T-helper 1 cell treated with Interleukin-12 subunit alpha and Interleukin-12 subunit beta and Interleukin-4 antibody, amounts not matched to agents 30 μg/mL and 1 μg/mL, for 36 hours (primary cell): ENCODE data around the gene SLC22A3.

ENCODE experiments used
- H3K27ac Mint-ChIP-seq: one replicate; pipeline ENCODE4 v1.8.0; 2021; ENCODE audit warnings: mild to moderate bottlenecking, mixed read lengths
- H3K27me3 Mint-ChIP-seq: one replicate; pipeline ENCODE4 v1.8.0; 2021; ENCODE audit warnings: low read depth, mixed read lengths
- H3K36me3 Mint-ChIP-seq: one replicate; pipeline ENCODE4 v1.8.0; 2021; ENCODE audit warnings: low read depth, mixed read lengths
- H3K4me1 Mint-ChIP-seq: one replicate; pipeline ENCODE4 v1.8.0; 2021; ENCODE audit warnings: low read depth, mixed read lengths
- H3K4me3 Mint-ChIP-seq: one replicate; pipeline ENCODE4 v1.8.0; 2021; ENCODE audit warnings: mild to moderate bottlenecking, moderate library complexity, mixed read lengths
- H3K9me3 Mint-ChIP-seq: one replicate; pipeline ENCODE4 v1.8.0; 2021; ENCODE audit warnings: mixed read lengths

The SLC22A3 gene

DNA sequence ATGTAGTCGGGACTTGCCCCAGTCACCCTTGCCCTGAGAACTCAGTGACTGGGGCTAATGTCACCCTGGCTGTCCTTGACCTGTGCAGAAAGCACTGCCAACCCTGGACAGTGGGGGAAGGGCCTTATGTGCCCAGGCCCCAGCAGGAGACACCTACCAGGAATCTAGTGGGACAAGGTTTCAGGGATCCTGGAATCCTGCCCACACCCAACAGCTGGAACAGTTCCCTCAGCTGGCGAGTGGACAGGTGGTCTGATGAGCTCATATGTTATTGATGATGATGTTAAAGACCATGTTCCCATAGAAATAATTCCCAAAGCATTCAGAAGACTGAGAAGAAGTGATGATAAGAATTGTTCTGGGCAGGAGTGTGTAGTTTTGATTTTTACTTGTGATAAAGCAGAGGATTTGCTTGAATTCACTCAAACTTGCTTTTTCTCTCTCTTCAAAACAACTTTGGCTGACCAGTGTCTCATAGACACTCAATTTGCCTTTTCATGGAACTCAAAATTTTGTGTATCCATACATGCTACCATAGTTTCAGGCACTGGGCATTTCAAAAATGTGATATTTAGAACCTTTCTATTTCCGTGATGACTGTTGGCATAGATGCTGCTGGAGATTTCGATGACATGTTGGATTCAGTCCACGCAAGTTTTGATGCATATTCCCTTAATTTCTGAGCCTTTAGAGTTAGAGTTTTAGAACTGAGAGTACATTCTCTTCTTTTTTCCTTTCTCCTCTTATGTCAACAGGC lies 79.3 kb downstream of the SLC22A3 start:
- H3K36me3 Mint-ChIP-seq: no peaks in the 10 kb centered on the region
- H3K9me3 Mint-ChIP-seq: peaks cover under 1% of the 10 kb centered on the region
- no peak overlapping the region for H3K4me3 Mint-ChIP-seq
- peaks cover 6% of the 10 kb centered on the region for H3K4me1 Mint-ChIP-seq
- peaks cover 42% of the 10 kb centered on the region for H3K27me3 Mint-ChIP-seq
- no peak overlapping the region for H3K27ac Mint-ChIP-seq

DNA sequence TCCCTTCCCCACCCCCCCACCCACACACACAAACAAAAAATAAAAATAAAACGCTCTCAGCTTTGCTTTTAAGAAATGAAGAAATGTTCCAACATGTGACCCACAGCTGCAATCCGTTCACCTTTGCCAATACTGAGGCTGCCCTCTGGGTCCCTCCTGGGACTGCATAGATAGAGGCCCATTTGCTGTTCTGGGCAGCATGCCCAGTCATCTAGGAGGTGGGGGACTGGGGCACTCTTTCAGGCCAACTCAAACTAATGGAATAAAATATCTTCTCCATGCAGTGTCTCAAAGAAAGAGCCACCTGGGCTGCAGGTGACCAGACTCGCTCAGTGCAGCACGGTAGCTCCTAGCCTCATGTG lies 79.9 kb downstream of the SLC22A3 start:
- no peak overlapping the region for H3K4me3 Mint-ChIP-seq
- H3K9me3 Mint-ChIP-seq: no peaks in the 10 kb centered on the region
- H3K36me3 Mint-ChIP-seq: no peaks in the 10 kb centered on the region
- H3K27ac Mint-ChIP-seq: no peak overlapping the region
- H3K27me3 Mint-ChIP-seq: peaks cover 47% of the 10 kb centered on the region
- H3K4me1 Mint-ChIP-seq: peaks cover 6% of the 10 kb centered on the region

- H3K27me3 Mint-ChIP-seq: peaks cover 54% of the 10 kb centered on the region
- H3K4me1 Mint-ChIP-seq: peaks cover 6% of the 10 kb centered on the region
Measured at GRCh38 chr6:160428818-160429619, 80.8 kb downstream of the SLC22A3 start.

GRCh38 chr6:160429620-160429895 lies 81.4 kb downstream of the SLC22A3 start:
- H3K27ac Mint-ChIP-seq: no peak overlapping the region
- no peak overlapping the region for H3K4me3 Mint-ChIP-seq
- no peaks in the 10 kb centered on the region for H3K9me3 Mint-ChIP-seq
- peaks cover 53% of the 10 kb centered on the region for H3K27me3 Mint-ChIP-seq
- peaks cover 6% of the 10 kb centered on the region for H3K4me1 Mint-ChIP-seq
- H3K36me3 Mint-ChIP-seq: no peaks in the 10 kb centered on the region

More at GRCh38 chr6:160428818-160429619, 80.8 kb downstream of the SLC22A3 start:
- Mint-ChIP-seq H3K27ac (no peak overlapping the region), H3K4me3 (no peak overlapping the region), H3K36me3 (no peaks in the 10 kb centered on the region), H3K9me3 (no peaks in the 10 kb centered on the region)

- H3K4me3 Mint-ChIP-seq: no peak overlapping the region
- peaks cover 55% of the 10 kb centered on the region for H3K27me3 Mint-ChIP-seq
- no peaks in the 10 kb centered on the region for H3K9me3 Mint-ChIP-seq
- peaks cover 6% of the 10 kb centered on the region for H3K4me1 Mint-ChIP-seq
- H3K36me3 Mint-ChIP-seq: no peaks in the 10 kb centered on the region
- H3K27ac Mint-ChIP-seq: no peak overlapping the region
Measured at GRCh38 chr6:160430203-160430602, 82.0 kb downstream of the SLC22A3 start.

GRCh38 chr6:160430751-160431150 lies 82.6 kb downstream of the SLC22A3 start:
- Mint-ChIP-seq H3K9me3 (no peaks in the 10 kb centered on the region), H3K4me1 (peaks cover 8% of the 10 kb centered on the region), H3K27ac (no peak overlapping the region), H3K27me3 (peaks cover 58% of the 10 kb centered on the region), H3K36me3 (no peaks in the 10 kb centered on the region), H3K4me3 (no peak overlapping the region)

DNA sequence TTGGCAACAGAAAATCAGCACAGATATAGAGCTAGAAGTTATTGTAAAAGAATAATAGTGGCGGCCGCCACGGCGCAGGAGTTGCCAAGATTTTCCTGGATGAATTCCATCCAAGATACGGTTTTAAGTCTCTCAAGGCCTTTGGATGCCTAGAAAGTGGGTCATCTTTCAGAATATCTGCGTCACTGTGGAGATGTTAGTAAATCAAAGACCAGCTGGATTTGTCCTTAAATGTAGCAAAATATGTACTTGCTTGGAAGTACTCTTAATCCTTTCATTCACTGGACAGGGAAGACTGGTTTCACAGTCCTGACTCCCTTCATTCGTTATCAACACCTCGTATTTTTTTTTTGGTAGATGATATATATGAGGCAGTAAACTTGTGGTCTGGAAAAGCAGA lies 83.0 kb downstream of the SLC22A3 start:
- Mint-ChIP-seq H3K4me1 (peaks cover 9% of the 10 kb centered on the region), H3K27ac (no peak overlapping the region), H3K36me3 (no peaks in the 10 kb centered on the region), H3K4me3 (no peak overlapping the region), H3K9me3 (no peaks in the 10 kb centered on the region), H3K27me3 (peaks cover 61% of the 10 kb centered on the region)

DNA sequence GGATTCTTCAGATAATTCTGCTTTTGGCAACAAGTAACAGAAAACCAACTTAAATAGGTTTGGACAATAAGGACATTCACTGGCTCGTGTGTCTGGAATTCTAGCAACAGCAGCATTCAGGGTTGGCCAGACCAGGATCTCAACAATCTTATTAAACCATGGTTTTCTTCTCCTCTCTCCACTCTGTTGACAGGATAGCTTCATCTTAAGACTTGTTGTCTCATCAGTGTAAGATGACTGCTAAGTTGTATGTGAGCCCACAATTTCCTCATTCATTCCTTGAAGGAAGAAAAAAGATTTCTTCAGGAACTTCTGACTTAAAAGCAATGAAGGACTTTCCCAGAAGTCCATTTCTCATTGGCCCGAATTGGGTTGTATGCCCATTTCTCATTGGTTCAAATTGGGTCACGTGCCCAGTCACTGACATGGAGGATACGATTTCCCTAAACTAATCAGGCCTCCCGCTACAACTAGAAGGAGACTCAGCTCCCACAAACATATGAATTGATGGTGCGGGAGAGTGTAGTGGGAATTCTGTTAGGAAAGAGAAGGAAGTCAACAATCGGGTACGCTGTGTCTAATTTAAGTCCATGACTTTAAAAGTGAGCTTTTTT lies 83.7 kb downstream of the SLC22A3 start:
- Mint-ChIP-seq H3K9me3 (no peaks in the 10 kb centered on the region), H3K36me3 (no peaks in the 10 kb centered on the region), H3K27me3 (peaks cover 58% of the 10 kb centered on the region), H3K4me3 (no peak overlapping the region), H3K4me1 (peaks cover 5% of the 10 kb centered on the region), H3K27ac (no peak overlapping the region)

- Mint-ChIP-seq H3K4me3 (no peak overlapping the region), H3K27me3 (peaks cover 59% of the 10 kb centered on the region), H3K4me1 (peaks cover 5% of the 10 kb centered on the region), H3K36me3 (no peaks in the 10 kb centered on the region), H3K27ac (no peak overlapping the region), H3K9me3 (no peaks in the 10 kb centered on the region)
Measured at GRCh38 chr6:160435935-160436334, 87.8 kb downstream of the SLC22A3 start.

DNA sequence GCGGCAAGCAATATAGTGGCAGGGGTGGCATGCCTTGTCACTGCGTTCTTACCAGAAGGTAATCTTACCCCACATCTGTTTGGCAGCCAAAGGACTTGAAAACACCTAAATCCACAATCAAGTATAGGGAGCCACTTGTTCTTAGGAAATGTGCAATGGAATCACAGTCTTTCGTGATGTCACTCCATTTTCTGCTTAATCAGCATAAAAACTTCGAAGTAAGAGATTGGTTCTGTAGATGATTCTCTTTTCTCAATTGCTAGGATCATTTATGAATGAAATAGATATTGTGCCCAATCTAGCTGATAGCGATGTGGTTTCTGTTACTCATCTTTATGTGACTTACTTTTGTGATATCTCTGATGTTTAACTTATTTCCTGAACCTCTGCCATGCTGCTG lies 89.0 kb downstream of the SLC22A3 start:
- Mint-ChIP-seq H3K9me3 (no peaks in the 10 kb centered on the region), H3K4me1 (peaks cover 5% of the 10 kb centered on the region), H3K27ac (no peak overlapping the region), H3K36me3 (no peaks in the 10 kb centered on the region), H3K27me3 (peaks cover 64% of the 10 kb centered on the region), H3K4me3 (no peak overlapping the region)

- Mint-ChIP-seq H3K4me3 (no peak overlapping the region), H3K27ac (no peak overlapping the region), H3K4me1 (peaks cover 5% of the 10 kb centered on the region), H3K27me3 (peaks cover 63% of the 10 kb centered on the region), H3K36me3 (no peaks in the 10 kb centered on the region), H3K9me3 (no peaks in the 10 kb centered on the region)
Measured at GRCh38 chr6:160437775-160438174, 89.6 kb downstream of the SLC22A3 start.

- H3K36me3 Mint-ChIP-seq: no peaks in the 10 kb centered on the region
- no peak overlapping the region for H3K27ac Mint-ChIP-seq
- peaks cover 5% of the 10 kb centered on the region for H3K4me1 Mint-ChIP-seq
- no peaks in the 10 kb centered on the region for H3K9me3 Mint-ChIP-seq
- peaks cover 63% of the 10 kb centered on the region for H3K27me3 Mint-ChIP-seq
- no peak overlapping the region for H3K4me3 Mint-ChIP-seq
Measured at GRCh38 chr6:160438481-160438880, 90.3 kb downstream of the SLC22A3 start.

DNA sequence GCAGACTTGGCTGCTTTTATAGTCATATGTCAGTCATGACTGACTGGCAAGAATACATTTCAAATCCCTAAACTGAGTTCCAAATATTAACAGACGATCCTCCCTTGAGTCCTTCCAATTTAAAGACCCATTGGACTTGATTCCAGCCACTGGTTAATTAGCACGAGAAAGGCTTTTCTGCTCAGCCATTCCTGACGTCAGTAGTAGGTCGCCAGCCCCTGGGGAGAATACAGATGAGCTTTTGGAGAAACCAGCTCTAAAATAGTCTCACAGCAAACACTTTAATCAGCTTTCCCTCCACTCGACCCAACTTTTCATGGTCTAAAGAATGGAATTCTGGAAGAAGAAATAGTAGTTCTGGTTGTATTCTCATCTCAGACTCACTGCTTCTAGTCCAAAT lies 91.6 kb downstream of the SLC22A3 start:
- no peak overlapping the region for H3K27ac Mint-ChIP-seq
- no peaks in the 10 kb centered on the region for H3K9me3 Mint-ChIP-seq
- H3K27me3 Mint-ChIP-seq: peaks cover 60% of the 10 kb centered on the region
- no peaks in the 10 kb centered on the region for H3K36me3 Mint-ChIP-seq
- no peak overlapping the region for H3K4me3 Mint-ChIP-seq
- H3K4me1 Mint-ChIP-seq: peaks cover 5% of the 10 kb centered on the region

DNA sequence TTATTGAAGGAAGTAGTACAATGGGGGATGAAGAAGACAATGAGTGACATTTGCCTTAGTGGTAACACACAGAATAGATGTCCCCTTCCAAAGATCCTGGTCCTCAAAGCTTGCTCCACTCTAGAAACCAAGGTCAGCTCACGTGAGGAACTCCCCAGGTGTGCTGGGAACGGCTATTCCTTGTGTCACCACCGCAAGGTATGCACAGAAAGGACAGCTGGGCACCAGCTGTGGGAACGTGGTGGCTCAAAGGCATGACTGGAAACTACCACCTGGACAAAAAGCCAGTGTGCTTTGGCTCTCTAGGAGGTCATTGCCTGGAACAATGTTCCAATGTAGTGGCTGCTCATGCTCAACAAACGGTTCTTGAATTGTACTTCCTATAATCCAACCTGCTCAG lies 94.0 kb downstream of the SLC22A3 start:
- Mint-ChIP-seq H3K27me3 (peaks cover 46% of the 10 kb centered on the region), H3K4me1 (no peaks in the 10 kb centered on the region), H3K36me3 (no peaks in the 10 kb centered on the region), H3K27ac (no peak overlapping the region), H3K9me3 (no peaks in the 10 kb centered on the region), H3K4me3 (no peak overlapping the region)

- Mint-ChIP-seq H3K4me3 (no peak overlapping the region), H3K4me1 (no peaks in the 10 kb centered on the region), H3K9me3 (no peaks in the 10 kb centered on the region), H3K27me3 (peaks cover 44% of the 10 kb centered on the region), H3K36me3 (no peaks in the 10 kb centered on the region), H3K27ac (no peak overlapping the region)
Measured at GRCh38 chr6:160445130-160445529, 97.0 kb downstream of the SLC22A3 start.
